Mesenchymal stem cell (in vitro differentiated cells and primary cell): ENCODE data around the gene CCDC149.

ENCODE experiments used
- DNase-seq: peaks from one replicate; pipeline ENCODE4 v3.0.0-alpha.2; 2013
- H2AFZ ChIP-seq: one replicate; pipeline ENCODE4 v1.6.1; 2013; ENCODE audit warnings: low read depth, mild to moderate bottlenecking, control low read depth, inconsistent platforms, low read length, moderate library complexity
- H2AK5ac ChIP-seq: 2 replicates; pipeline ENCODE4 v1.6.1; 2013; ENCODE audit warnings: low read length, moderate library complexity, mild to moderate bottlenecking, inconsistent platforms; ENCODE audit not compliant: severe bottlenecking
- H2BK120ac ChIP-seq: one replicate; pipeline ENCODE4 v1.6.1; 2013; ENCODE audit warnings: low read depth, mild to moderate bottlenecking, inconsistent platforms, low read length, moderate library complexity
- H2BK12ac ChIP-seq, 2 experiments: one replicate each; pipeline ENCODE4 v1.6.1; 2013; ENCODE audit warnings: inconsistent platforms in 2 of 2, low read length in 2 of 2, mild to moderate bottlenecking in 2 of 2, moderate library complexity in 2 of 2, control low read depth in 1 of 2
- H2BK15ac ChIP-seq: one replicate; pipeline ENCODE4 v1.6.1; 2013; ENCODE audit warnings: mild to moderate bottlenecking, low read depth, inconsistent platforms; ENCODE audit not compliant: poor library complexity, severe bottlenecking
- H2BK5ac ChIP-seq: 2 replicates; pipeline ENCODE4 v1.6.1; 2013; ENCODE audit warnings: low read depth, mild to moderate bottlenecking, low read length, control low read depth, inconsistent platforms; ENCODE audit not compliant: poor library complexity, severe bottlenecking
- H3K14ac ChIP-seq, 2 experiments: one replicate each; pipeline ENCODE4 v1.6.1; 2013; ENCODE audit warnings: inconsistent platforms in 2 of 2, low read length in 2 of 2, control low read depth in 1 of 2, mild to moderate bottlenecking in 1 of 2, moderate library complexity in 1 of 2
- H3K18ac ChIP-seq, 2 experiments: one replicate each; pipeline ENCODE4 v1.6.1; 2013; ENCODE audit warnings: inconsistent platforms in 2 of 2, low read length in 2 of 2, control low read depth in 1 of 2, low read depth in 1 of 2, mild to moderate bottlenecking in 1 of 2
- H3K23ac ChIP-seq, 2 experiments: one replicate each; pipeline ENCODE4 v1.6.1; 2013; ENCODE audit warnings: inconsistent platforms in 2 of 2, low read length in 2 of 2, mild to moderate bottlenecking in 2 of 2, moderate library complexity in 2 of 2, control low read depth in 1 of 2
- H3K27ac ChIP-seq: 2 replicates; pipeline ENCODE4 v1.5.1; 2013; ENCODE audit warnings: mild to moderate bottlenecking, moderate library complexity, low read length, control low read depth, inconsistent platforms; ENCODE audit not compliant: poor library complexity, severe bottlenecking
- H3K27me3 ChIP-seq, 2 experiments: 2 replicates each; pipeline versions ENCODE4 v1.6.1 to v1.7.0; 2013; ENCODE audit warnings: low read length in 2 of 2, mild to moderate bottlenecking in 2 of 2, moderate library complexity in 2 of 2, control low read depth in 1 of 2, inconsistent platforms in 1 of 2; ENCODE audit not compliant: control insufficient read depth in 1 of 2, insufficient read depth in 1 of 2
- H3K36me3 ChIP-seq, 2 experiments: 2 replicates each; pipeline versions ENCODE4 v1.6.1 to v1.7.0; 2013; ENCODE audit warnings: low read length in 2 of 2, control low read depth in 1 of 2, inconsistent platforms in 1 of 2, low read depth in 1 of 2, mild to moderate bottlenecking in 1 of 2; ENCODE audit not compliant: insufficient read depth in 2 of 2, control insufficient read depth in 1 of 2
- H3K4ac ChIP-seq, 2 experiments: one replicate each; pipeline ENCODE4 v1.6.1; 2013; ENCODE audit warnings: inconsistent platforms in 2 of 2, low read length in 2 of 2, mild to moderate bottlenecking in 2 of 2, moderate library complexity in 2 of 2, control low read depth in 1 of 2, low read depth in 1 of 2
- H3K4me1 ChIP-seq: 2 replicates; pipeline ENCODE4 v1.6.1; 2013; ENCODE audit warnings: low read depth, low read length, control low read depth; ENCODE audit not compliant: control insufficient read depth, insufficient read depth
- H3K4me2 ChIP-seq: 2 replicates; pipeline ENCODE4 v1.6.1; 2013; ENCODE audit warnings: low read length, mild to moderate bottlenecking, inconsistent platforms; ENCODE audit not compliant: poor library complexity, severe bottlenecking
- H3K4me3 ChIP-seq, 2 experiments: 2 replicates each; pipeline versions ENCODE4 v1.5.1 to v1.7.0; 2013; ENCODE audit warnings: low read length in 2 of 2, mild to moderate bottlenecking in 2 of 2, control low read depth in 1 of 2, low read depth in 1 of 2; ENCODE audit not compliant: insufficient read depth in 1 of 2
- H3K79me1 ChIP-seq: replicated peaks from 2 replicates; pipeline ENCODE4 v1.6.1; 2013; ENCODE audit warnings: mild to moderate bottlenecking, control low read depth, low read length, inconsistent platforms; ENCODE audit not compliant: poor library complexity, severe bottlenecking
- H3K9ac ChIP-seq: 2 replicates; pipeline ENCODE4 v1.7.0; 2013; ENCODE audit warnings: mild to moderate bottlenecking, low read length, moderate library complexity
- H3K9me3 ChIP-seq: 2 replicates; pipeline ENCODE4 v1.7.0; 2013; ENCODE audit warnings: mild to moderate bottlenecking, low read length; ENCODE audit not compliant: control insufficient read depth
- H4K8ac ChIP-seq: one replicate; pipeline ENCODE4 v1.6.1; 2013; ENCODE audit warnings: inconsistent platforms, mild to moderate bottlenecking, low read length, moderate library complexity
- H4K91ac ChIP-seq: one replicate; pipeline ENCODE4 v1.6.1; 2013; ENCODE audit warnings: mild to moderate bottlenecking, low read length, inconsistent platforms
- WGBS: methylation state at CpG from one replicate; pipeline ENCODE4 v1.1.7; 2013; ENCODE audit warnings: mixed read lengths; 5-methylcytosine and 5-hydroxymethylcytosine counted together

Gene CCDC149

GRCh38 chr4:24885342-24885741, 27.5 kb downstream of the CCDC149 start:
- Histone ChIP-seq H3K27ac (no peak overlapping the region), H3K23ac (no peak overlapping the region), H3K36me3 (peaks cover 3 to 12% of the 10 kb centered on the region in 2 experiments), H3K4me2 (no peak overlapping the region), H3K9ac (no peak overlapping the region), H3K18ac (no peak overlapping the region), H3K9me3 (peaks cover 2% of the 10 kb centered on the region), H2BK12ac (no peak overlapping the region), H3K4me3 (no peak overlapping the region), H3K4me1 (no peaks in the 10 kb centered on the region), H3K27me3 (no peaks in the 10 kb centered on the region), H3K79me1 (peaks cover 1% of the 10 kb centered on the region), H4K91ac (no peak overlapping the region), H2AK5ac (no peak overlapping the region), H2BK120ac (no peak overlapping the region), H2BK15ac (no peak overlapping the region), H2BK5ac (no peak overlapping the region), H3K14ac (no peak overlapping the region), H4K8ac (no peak overlapping the region), H2AFZ (no peak overlapping the region), H3K4ac (no peak overlapping the region)
- no peak for DNase-seq
- 91% methylated on average over 8 of the region's 8 CpGs for WGBS

GRCh38 chr4:24884902-24885301, 27.9 kb downstream of the CCDC149 start:
- Histone ChIP-seq H3K79me1 (peaks cover 1% of the 10 kb centered on the region), H2AK5ac (no peak overlapping the region), H3K9ac (no peak overlapping the region), H3K4me3 (no peak overlapping the region), H3K23ac (no peak overlapping the region), H2AFZ (no peak overlapping the region), H2BK12ac (no peak overlapping the region), H3K9me3 (peaks cover 2% of the 10 kb centered on the region), H3K4ac (no peak overlapping the region), H3K4me1 (no peaks in the 10 kb centered on the region), H3K4me2 (no peak overlapping the region), H2BK5ac (no peak overlapping the region), H3K18ac (no peak overlapping the region), H3K27ac (no peak overlapping the region), H4K91ac (no peak overlapping the region), H2BK15ac (no peak overlapping the region), H3K14ac (no peak overlapping the region), H3K36me3 (peaks cover 3 to 12% of the 10 kb centered on the region in 2 experiments), H2BK120ac (no peak overlapping the region), H4K8ac (no peak overlapping the region), H3K27me3 (no peaks in the 10 kb centered on the region)
- 89% methylated on average over 8 of the region's 8 CpGs for WGBS
- no peak for DNase-seq

DNA sequence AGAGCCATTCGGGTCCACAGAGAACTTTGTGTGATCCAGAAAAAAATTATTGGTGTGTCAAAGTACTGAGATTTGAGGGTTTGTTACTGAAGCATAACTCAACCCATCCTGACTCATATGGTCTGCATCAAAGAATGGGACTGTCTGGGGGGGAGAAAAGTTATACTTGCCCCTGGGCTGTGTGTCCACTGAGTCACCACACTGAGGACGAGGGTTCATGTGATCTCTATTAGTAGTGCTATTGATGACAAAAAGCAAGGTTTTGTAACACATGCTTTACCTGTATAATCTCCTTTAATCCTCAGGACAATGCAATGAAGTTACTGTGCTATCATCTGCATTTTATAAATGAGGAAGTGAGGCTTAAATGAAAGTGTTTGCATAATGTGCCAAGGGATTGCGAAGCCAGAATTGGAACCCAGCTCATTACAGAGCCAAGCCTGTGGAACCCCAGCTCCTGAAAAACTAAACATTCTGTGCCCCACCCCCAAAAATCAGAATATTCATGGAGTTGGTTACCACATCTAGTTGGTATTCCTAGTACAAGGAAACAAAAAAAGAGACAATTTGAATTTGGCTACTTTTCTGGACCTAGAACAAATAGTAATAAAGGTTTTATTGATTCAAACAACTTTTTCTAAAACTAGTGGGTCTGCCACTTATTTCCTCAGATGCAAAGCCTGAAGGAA, 31.2 kb downstream of the CCDC149 start:
- Histone ChIP-seq H3K79me1 (peaks cover 4% of the 10 kb centered on the region), H4K91ac (no peak overlapping the region), H2BK15ac (no peak overlapping the region), H2AFZ (no peak overlapping the region), H2BK12ac (no peak overlapping the region), H3K4me2 (no peak overlapping the region), H3K18ac (no peak overlapping the region), H4K8ac (no peak overlapping the region), H3K27me3 (no peaks in the 10 kb centered on the region), H3K36me3 (peaks cover 3 to 5% of the 10 kb centered on the region in 2 experiments), H2AK5ac (no peak overlapping the region), H3K4me1 (no peaks in the 10 kb centered on the region), H3K4me3 (no peak overlapping the region), H2BK5ac (no peak overlapping the region), H3K9me3 (peaks cover 2% of the 10 kb centered on the region), H2BK120ac (no peak overlapping the region), H3K14ac (no peak overlapping the region), H3K27ac (no peak overlapping the region), H3K9ac (no peak overlapping the region), H3K23ac (no peak overlapping the region), H3K4ac (no peak overlapping the region)
- 100% methylated on average over 1 of the region's 3 CpGs for WGBS
- no peak for DNase-seq

- H2BK15ac ChIP-seq = no peak overlapping the region
Observed at GRCh38 chr4:24880186-24880585, 32.7 kb downstream of the CCDC149 start.

More at GRCh38 chr4:24880186-24880585, 32.7 kb downstream of the CCDC149 start:
- H4K91ac ChIP-seq = no peak overlapping the region
- H3K36me3 ChIP-seq = peaks cover 3 to 12% of the 10 kb centered on the region in 2 experiments
- H3K4me2 ChIP-seq = no peak overlapping the region
- H2BK12ac ChIP-seq = no peak overlapping the region
- no peak overlapping the region for H3K4me3 ChIP-seq
- no peak overlapping the region for H3K9ac ChIP-seq
- 96% methylated on average over 7 of the region's 8 CpGs for WGBS
- no peaks in the 10 kb centered on the region for H3K27me3 ChIP-seq
- no peak overlapping the region for H2AFZ ChIP-seq
- no peaks in the 10 kb centered on the region for H3K4me1 ChIP-seq
- H3K9me3 ChIP-seq = peaks cover 2% of the 10 kb centered on the region
- no peak overlapping the region for H3K14ac ChIP-seq
- no peak overlapping the region for H3K18ac ChIP-seq
- no peak for DNase-seq
- H2BK120ac ChIP-seq = no peak overlapping the region
- H4K8ac ChIP-seq = no peak overlapping the region
- no peak overlapping the region for H3K4ac ChIP-seq
- H3K23ac ChIP-seq = no peak overlapping the region
- H2AK5ac ChIP-seq = no peak overlapping the region
- H2BK5ac ChIP-seq = no peak overlapping the region
- peaks cover 4% of the 10 kb centered on the region for H3K79me1 ChIP-seq
- no peak overlapping the region for H3K27ac ChIP-seq
